ENCODE results near the gene SPRY4.

DNA sequence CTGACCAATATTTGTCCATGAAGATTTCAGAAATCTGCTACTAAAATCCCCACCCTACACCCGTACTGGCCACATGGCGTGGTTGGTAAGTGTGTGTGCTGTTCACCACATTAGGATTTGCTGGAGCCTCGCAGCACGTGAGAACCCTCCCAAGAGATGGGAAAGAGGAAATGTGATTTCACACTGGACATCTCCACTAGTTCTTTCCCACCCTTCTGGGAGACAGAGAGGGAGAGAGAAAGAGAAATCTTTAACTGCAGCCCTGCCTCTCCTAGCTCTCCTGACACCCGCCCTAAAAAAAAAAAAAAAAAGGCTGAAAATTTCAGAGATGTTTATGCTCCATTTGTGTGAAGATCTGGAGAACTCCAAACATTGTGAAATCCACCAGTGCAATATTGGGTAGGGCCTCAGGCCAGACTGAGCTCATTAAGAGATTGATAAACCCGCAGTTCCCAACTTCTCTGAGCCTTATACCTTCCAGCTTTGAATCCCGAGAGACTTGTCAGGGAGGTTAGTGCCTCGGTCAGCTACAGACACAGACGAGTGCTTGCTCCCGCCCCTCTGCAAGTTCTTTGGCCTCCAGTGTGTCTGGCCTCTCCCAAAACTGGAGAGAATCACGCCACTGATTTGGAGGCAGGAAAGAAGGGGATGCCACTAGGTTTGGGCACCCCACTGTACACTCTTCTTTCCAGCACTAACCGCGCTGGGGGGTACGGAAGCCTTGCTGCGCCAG, 1.9 kb downstream of the SPRY4 start:
- TF ChIP-seq HNF4G (IDR thresholded peaks at IDR 0.05), result no peak
- TF ChIP-seq YY1 (IDR thresholded peaks at IDR 0.05), result no peak
- no peak for TF ChIP-seq TAF1 (conservative IDR thresholded peaks at IDR 0.05)
- TF ChIP-seq CTCF (IDR thresholded peaks at IDR 0.05; ENCODE audit: low read depth, low read length, missing input control), result no peak
- no peak for TF ChIP-seq MAX (IDR thresholded peaks at IDR 0.05)
- TF ChIP-seq JUND (IDR thresholded peaks at IDR 0.05), result peak in 1 of 2 donors; percentile 5
- TF ChIP-seq GABPA (IDR thresholded peaks at IDR 0.05 in 1 of 2, conservative IDR thresholded peaks at IDR 0.05 in 1 of 2), result no peak
- no peak for TF ChIP-seq SP1 (IDR thresholded peaks at IDR 0.05)
- no peak for TF ChIP-seq ATF3 (IDR thresholded peaks at IDR 0.05)
- TF ChIP-seq REST (IDR thresholded peaks at IDR 0.05), result no peak
- TF ChIP-seq, protein P1, sequence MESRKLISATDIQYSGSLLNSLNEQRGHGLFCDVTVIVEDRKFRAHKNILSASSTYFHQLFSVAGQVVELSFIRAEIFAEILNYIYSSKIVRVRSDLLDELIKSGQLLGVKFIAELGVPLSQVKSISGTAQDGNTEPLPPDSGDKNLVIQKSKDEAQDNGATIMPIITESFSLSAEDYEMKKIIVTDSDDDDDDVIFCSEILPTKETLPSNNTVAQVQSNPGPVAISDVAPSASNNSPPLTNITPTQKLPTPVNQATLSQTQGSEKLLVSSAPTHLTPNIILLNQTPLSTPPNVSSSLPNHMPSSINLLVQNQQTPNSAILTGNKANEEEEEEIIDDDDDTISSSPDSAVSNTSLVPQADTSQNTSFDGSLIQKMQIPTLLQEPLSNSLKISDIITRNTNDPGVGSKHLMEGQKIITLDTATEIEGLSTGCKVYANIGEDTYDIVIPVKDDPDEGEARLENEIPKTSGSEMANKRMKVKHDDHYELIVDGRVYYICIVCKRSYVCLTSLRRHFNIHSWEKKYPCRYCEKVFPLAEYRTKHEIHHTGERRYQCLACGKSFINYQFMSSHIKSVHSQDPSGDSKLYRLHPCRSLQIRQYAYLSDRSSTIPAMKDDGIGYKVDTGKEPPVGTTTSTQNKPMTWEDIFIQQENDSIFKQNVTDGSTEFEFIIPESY (IDR thresholded peaks at IDR 0.05), result no peak
- TF ChIP-seq EGR1 (IDR thresholded peaks at IDR 0.05; ENCODE audit: low read depth in 2 of 2), result no peak
- TF ChIP-seq HNF4A (conservative IDR thresholded peaks at IDR 0.05), result peak in 1 of 2 donors; percentile 14

All from liver (tissue), 3 donors.